DND-41 (cell line): ENCODE data around the gene LHPP.

Source experiments
- ATAC-seq: fragments of 200-7000 bp; cut with Tn5 transposase; 3 replicates; pipeline ENCODE4 v1.9.1; 2021; ENCODE audit warnings: low read depth; ENCODE audit not compliant: insufficient read depth
- DNase-seq: peaks from one replicate; pipeline ENCODE4 v3.0.0-alpha.2; 2020
- H2AFZ ChIP-seq: 2 replicates; pipeline ENCODE4 v1.6.0; 2012; ENCODE audit warnings: low read depth, low read length
- H3K27ac ChIP-seq: 2 replicates; pipeline ENCODE4 v1.5.1; 2012; ENCODE audit warnings: low read length, inconsistent platforms
- H3K27me3 ChIP-seq: fragments of 200-600 bp; sonication (generic); 2 replicates; pipeline ENCODE4 v1.6.0; 2012; ENCODE audit warnings: low read length, mild to moderate bottlenecking, inconsistent platforms; ENCODE audit not compliant: insufficient read depth, poor library complexity
- H3K36me3 ChIP-seq: 2 replicates; pipeline ENCODE4 v1.5.1; 2012; ENCODE audit warnings: low read length, inconsistent platforms; ENCODE audit not compliant: insufficient read depth
- H3K4me1 ChIP-seq: 2 replicates; pipeline ENCODE4 v1.5.1; 2012; ENCODE audit warnings: mild to moderate bottlenecking, low read length; ENCODE audit not compliant: insufficient read depth
- H3K4me2 ChIP-seq: 2 replicates; pipeline ENCODE4 v1.6.0; 2012; ENCODE audit warnings: mild to moderate bottlenecking, moderate library complexity, low read length, inconsistent platforms; ENCODE audit not compliant: insufficient read depth
- H3K4me3 ChIP-seq, 2 experiments: fragments of 200-600 bp in 1 of 2; shearing (Covaris generic) in 1 of 2; 2 replicates each; pipeline ENCODE4 v1.5.1; 2012 to 2016; ENCODE audit warnings: inconsistent platforms in 2 of 2, low read length in 2 of 2, mild to moderate bottlenecking in 2 of 2, low read depth in 1 of 2, moderate library complexity in 1 of 2
- H3K79me2 ChIP-seq: 2 replicates; pipeline ENCODE4 v1.6.0; 2012; ENCODE audit warnings: low read length, inconsistent platforms; ENCODE audit not compliant: insufficient read depth
- H3K9ac ChIP-seq: 2 replicates; pipeline ENCODE4 v1.6.0; 2012; ENCODE audit warnings: low read depth, mild to moderate bottlenecking, inconsistent platforms, low read length, moderate library complexity
- H3K9me3 ChIP-seq: 2 replicates; pipeline ENCODE4 v1.5.1; 2012; ENCODE audit warnings: low read length, moderate library complexity, mild to moderate bottlenecking, inconsistent platforms; ENCODE audit not compliant: insufficient read depth, severe bottlenecking
- H4K20me1 ChIP-seq: 2 replicates; pipeline ENCODE4 v1.6.0; 2012; ENCODE audit warnings: low read length; ENCODE audit not compliant: insufficient read depth
- CTCF ChIP-seq: IDR thresholded peaks from 2 replicates; pipeline ENCODE4 v1.5.1; 2012; ENCODE audit warnings: borderline replicate concordance, low read length, moderate library complexity, mild to moderate bottlenecking; ENCODE audit not compliant: poor library complexity, severe bottlenecking; ENCODE audit errors: extremely low read depth
- EZH2 ChIP-seq: IDR thresholded peaks from 3 replicates; pipeline ENCODE4 v1.6.1; 2012; ENCODE audit warnings: borderline replicate concordance, low read depth, mild to moderate bottlenecking, moderate library complexity, low read length, inconsistent platforms; ENCODE audit not compliant: severe bottlenecking

Gene LHPP

GRCh38 chr10:124602121-124602561 is 140.5 kb downstream of the LHPP start:
- no peaks in the 10 kb centered on the region for H3K27me3 ChIP-seq
- no peaks in the 10 kb centered on the region for H3K79me2 ChIP-seq
- TF ChIP-seq EZH2 = no peak
- no peak for TF ChIP-seq CTCF
- H3K4me3 ChIP-seq = no peak overlapping the region
- H3K27ac ChIP-seq = 0 out of 2 replicates have a peak overlapping the region, but pooled peaks have one; percentile 22
- no peak overlapping the region for H3K4me2 ChIP-seq
- H3K36me3 ChIP-seq = no peaks in the 10 kb centered on the region
- H3K9ac ChIP-seq = no peak overlapping the region
- H2AFZ ChIP-seq = no peak overlapping the region
- ATAC-seq = no peak
- no peaks in the 10 kb centered on the region for H3K9me3 ChIP-seq
- 0 out of 2 replicates have a peak, but pooled peaks cover 2% of the 10 kb centered on the region for H4K20me1 ChIP-seq
- H3K4me1 ChIP-seq = peaks cover 5% of the 10 kb centered on the region; the same call in 1 of the 2 replicates
- no peak for DNase-seq

GRCh38 chr10:124602646-124603365 is 141.2 kb downstream of the LHPP start:
- H4K20me1 ChIP-seq = 0 out of 2 replicates have a peak, but pooled peaks cover 2% of the 10 kb centered on the region
- no peak for ATAC-seq
- no peak overlapping the region for H3K9ac ChIP-seq
- H3K4me1 ChIP-seq = peaks cover 5% of the 10 kb centered on the region; the same call in 1 of the 2 replicates
- peak overlapping the region; percentile 35; the same call in 1 of the 2 replicates for H3K27ac ChIP-seq
- TF ChIP-seq EZH2 = no peak
- no peak for TF ChIP-seq CTCF
- H3K79me2 ChIP-seq = no peaks in the 10 kb centered on the region
- H3K4me3 ChIP-seq = no peak overlapping the region
- H3K27me3 ChIP-seq = no peaks in the 10 kb centered on the region
- H3K9me3 ChIP-seq = no peaks in the 10 kb centered on the region
- no peak overlapping the region for H2AFZ ChIP-seq
- no peaks in the 10 kb centered on the region for H3K36me3 ChIP-seq
- no peak for DNase-seq
- no peak overlapping the region for H3K4me2 ChIP-seq

GRCh38 chr10:124603376-124604213 is 142.0 kb downstream of the LHPP start:
- Histone ChIP-seq H3K27me3 (no peaks in the 10 kb centered on the region), H2AFZ (no peak overlapping the region), H3K4me3 (no peak overlapping the region), H3K27ac (peak overlapping the region; percentile 44; the same call in 1 of the 2 replicates), H3K4me2 (no peak overlapping the region), H3K79me2 (no peaks in the 10 kb centered on the region), H3K36me3 (no peaks in the 10 kb centered on the region), H4K20me1 (0 out of 2 replicates have a peak, but pooled peaks cover 2% of the 10 kb centered on the region), H3K4me1 (peaks cover 5% of the 10 kb centered on the region; the same call in 1 of the 2 replicates), H3K9ac (no peak overlapping the region), H3K9me3 (no peaks in the 10 kb centered on the region)
- no peak for DNase-seq
- ATAC-seq = no peak
- TF ChIP-seq EZH2 (no peak), CTCF (no peak)
